HG03565 (cell line): ENCODE data around the gene ZFPM1.
"Not testable (repeated sequence)": the region's sequence is repeated elsewhere in the genome, so short reads cannot be mapped to it uniquely, and the experiment has no call there.

Experiments
- ATAC-seq: cut with Tn5 transposase; IDR thresholded peaks from one replicate; pipeline ENCODE4 v1.9.1; 2021; ENCODE audit warnings: mild to moderate bottlenecking, moderate library complexity; ENCODE audit not compliant: unreplicated experiment

Gene ZFPM1

DNA sequence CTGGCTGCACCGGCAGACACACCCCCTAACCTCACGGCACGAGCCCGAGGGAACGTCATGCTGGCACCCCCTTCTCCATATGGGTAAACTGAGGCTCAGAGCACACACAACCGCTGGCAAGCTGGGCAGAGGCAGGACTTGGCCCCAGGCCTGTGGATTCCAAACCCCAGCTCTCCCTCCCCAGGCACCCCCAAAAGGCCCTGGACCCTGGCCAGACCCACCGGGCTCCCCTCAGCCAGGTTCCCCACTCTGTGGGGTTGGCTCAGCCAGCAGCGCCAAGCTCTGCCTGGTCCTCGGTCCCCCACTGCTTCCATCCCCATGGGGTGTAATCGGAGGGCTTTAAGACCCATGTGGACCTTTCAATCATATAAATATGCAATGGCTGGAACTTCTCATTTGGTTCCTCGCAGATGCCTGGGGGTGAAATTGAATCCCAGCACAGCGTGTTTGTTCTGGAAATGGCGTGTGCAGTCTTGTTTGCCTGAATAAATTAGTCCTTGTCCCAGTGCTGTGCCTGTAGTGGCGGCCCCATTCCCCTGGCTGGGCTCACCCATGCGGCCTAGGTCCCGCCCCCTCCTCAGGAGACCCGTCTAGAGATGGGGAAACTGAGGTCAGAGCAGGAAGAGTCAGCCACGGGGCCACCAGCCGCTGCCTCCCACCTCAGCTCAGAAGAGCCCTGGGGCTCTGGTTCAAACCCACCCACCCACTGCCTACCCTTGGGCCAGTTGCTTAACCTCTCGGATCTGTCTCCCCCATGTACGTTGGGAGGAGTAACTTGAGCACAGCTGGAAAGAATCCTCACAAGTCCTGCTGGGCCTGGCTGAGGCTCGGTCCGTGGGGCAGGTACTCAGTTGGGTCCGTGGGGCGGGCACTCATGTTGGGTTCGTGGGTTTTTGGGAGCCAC lies 57.3 kb downstream of the ZFPM1 start:
- ATAC-seq = no peak

DNA sequence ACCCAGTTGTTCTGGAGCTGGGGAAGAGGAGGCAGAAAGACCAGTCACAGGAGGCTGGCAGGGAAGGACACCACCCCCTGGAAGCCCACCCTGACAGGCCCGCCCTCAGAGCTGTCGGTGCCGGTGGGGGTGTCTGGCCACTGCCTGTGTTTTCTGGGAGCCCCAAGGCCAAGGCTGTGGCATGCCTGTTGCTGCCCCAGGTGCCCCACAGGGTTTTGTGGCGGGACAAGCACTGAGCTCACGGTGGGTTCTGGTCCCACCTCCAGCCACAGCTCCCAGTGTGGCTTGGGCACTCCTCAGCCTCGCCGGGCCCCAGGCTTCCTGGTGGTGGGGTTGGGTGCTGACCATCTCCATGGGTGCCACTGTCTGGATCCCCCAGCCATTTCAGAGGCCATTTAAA lies 58.0 kb downstream of the ZFPM1 start:
- ATAC-seq = no peak

DNA sequence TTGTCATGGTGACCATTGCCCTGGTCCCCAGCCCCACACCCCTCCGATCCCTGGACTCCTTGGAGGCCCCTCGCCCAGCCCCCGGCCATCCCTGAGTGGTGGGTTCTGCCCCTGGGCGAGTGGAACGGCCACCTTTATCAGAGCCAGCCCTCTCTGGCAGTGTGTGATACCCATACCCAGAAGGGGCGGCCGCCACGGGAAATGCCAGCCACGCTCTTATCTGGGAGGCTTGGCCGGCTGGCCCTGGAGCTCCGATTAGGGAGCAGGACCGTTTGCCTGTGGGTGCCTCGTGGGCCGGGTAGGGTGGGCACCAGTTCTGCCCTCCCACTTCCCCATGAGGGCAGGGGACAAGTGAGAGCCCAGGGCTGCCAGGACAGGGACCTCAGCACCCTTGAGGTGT lies 58.8 kb downstream of the ZFPM1 start:
- ATAC-seq = no peak

DNA sequence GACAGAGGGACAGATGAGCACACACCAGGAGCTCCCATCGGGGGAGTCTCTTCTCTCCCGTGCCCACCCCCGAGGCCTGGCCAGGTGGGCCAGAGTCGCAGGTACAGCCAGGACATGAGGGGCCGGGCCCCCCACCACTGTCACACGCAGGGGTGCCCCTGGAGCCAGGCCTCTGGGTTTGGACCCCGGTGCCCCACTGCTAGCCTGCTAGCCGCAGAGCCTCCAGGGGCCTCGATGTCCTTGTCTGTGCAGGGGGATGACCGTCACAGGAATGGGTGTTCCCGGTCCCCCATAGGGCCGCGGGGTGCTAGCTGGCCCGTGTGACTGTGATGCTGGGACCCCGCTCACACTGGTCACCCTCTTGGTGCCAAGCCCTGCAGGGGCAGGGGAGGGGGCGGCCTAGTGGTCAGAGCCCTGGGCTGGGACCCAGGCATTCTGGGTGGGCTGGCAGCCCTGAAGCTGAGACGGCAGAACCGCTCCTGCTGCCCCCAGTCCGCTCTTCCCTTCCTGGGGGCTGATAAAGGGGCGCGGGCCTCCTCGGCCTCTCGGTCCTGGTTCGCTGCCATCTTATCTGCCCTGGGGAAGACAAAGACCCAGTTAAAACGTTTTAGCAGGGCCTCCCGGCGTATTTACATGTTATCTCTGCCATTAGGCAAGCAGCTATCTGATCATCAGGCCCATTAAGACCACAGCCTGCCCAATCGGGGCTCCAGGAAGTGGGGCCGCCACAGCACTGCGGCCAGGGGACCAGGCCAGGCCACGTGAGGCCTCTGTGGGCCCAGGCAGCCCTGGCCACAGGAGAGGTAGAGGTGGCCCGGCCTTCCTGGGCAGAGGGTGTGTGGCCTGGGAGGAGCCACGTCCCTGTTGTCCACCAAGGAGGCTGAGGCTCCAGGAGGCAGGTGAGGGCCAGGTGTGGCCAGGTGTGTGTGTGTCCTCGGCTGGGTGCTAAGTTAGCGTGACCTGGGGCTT lies 59.9 kb downstream of the ZFPM1 start:
- no peak for ATAC-seq

DNA sequence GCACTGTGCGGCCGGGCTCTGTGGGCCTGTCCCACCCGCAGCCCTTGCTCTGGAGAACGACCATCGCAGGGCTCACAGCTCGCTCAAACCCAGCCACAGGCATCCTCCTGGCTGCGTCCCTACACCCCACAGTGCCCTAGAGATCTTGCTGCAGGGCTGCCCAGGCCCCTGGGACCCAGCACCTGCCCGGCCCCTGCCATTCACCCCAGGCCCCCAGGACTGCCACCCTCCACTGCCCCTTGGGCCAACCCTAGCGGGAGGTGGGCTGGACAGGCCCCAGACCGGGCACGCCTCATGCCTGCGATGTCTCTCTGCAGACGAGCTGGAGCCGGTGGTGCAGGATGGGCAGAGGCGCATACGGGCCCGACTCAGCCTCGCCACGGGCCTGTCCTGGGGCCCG lies 61.0 kb downstream of the ZFPM1 start:
- no peak for ATAC-seq

- ATAC-seq = no peak
These were observed 61.6 kb downstream of the ZFPM1 start for GRCh38 chr16:88514526-88515232.

GRCh38 chr16:88515371-88515770 lies 62.3 kb downstream of the ZFPM1 start:
- no peak for ATAC-seq

DNA sequence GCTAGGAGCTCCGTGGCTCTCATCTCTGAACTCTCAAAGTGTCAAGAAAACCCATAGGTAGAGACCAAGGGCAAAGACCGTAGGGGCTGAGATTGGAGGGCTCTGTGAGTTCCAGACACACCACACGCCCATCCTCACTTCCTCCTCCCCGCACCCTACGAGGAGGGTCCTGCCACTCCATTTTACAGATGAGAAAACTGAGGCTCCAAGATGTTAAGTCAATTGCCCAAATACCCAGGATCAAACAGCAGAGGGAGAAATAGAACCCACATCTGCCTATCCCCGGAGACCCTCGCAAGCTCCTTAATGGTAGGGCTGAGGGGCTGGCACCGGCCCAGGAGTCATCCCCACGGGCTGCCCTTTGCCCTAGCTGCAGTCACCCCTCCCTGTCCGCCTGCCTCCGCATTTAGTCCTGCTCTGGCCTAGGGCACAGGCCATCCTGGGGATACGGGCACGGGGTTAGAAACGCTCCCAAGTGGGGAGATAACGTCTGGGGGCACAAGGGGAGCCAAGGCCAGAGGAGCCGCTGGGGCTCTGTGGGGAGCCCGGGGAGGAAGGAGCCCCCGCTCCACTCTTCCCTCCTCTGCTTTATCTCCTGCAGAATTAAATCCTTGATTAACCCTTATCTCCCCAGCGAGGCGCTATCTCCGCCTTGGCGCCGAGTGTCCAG lies 63.0 kb downstream of the ZFPM1 start:
- no peak for ATAC-seq

- no peak for ATAC-seq
These were observed 63.6 kb downstream of the ZFPM1 start for GRCh38 chr16:88516601-88517061.

DNA sequence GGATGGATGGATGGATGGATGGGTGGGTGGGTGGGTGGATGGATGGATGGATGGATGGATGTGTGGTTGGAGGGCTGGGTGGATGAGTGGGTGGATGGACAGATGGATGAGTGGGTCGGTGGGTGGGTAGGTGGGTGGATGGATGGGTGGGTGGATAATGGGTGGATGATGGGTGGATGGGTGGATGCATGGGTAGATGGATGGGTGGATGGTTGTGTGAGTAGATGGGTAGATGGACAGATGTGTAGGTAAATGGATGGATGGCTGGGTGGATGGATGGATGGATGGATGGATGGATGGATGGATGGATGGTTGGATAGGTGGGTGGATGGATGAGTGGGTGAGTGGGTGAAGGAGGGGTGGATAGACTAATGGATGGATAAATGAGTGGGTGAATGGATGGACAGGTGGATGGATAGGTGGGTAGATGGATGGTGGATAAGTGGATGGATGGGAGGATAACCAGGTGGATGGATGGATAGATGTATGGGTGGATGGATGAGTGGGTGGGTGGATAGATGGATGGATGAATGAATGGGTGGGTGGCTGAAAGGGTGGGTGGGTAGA lies 64.2 kb downstream of the ZFPM1 start:
- ATAC-seq = not testable (repeated sequence)

- ATAC-seq = not testable (repeated sequence)
These were observed 65.5 kb downstream of the ZFPM1 start for GRCh38 chr16:88518411-88519111.

DNA sequence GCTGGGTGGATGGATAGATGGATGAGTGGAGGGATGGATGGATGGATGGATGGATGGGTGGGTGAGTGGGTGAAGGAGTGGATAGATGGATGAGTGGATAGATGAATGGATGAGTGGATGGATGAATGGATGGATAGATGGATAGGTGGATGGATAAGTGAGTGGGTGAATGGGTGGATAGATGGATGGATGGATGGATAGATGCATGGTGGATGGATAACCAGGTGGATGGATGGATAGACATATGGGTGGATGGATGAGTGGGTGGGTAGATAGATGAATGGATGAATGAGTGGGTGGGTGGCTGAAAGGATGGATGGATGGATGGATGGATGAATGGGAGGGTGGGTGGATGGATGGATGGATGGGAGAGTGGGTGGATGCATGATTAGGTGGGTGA lies 66.2 kb downstream of the ZFPM1 start:
- no peak for ATAC-seq

- ATAC-seq = no peak
These were observed 67.0 kb downstream of the ZFPM1 start for GRCh38 chr16:88519938-88520653.

- ATAC-seq = no peak
These were observed 68.6 kb downstream of the ZFPM1 start for GRCh38 chr16:88521674-88522073.

- no peak for ATAC-seq
These were observed 69.3 kb downstream of the ZFPM1 start for GRCh38 chr16:88522276-88522949.

DNA sequence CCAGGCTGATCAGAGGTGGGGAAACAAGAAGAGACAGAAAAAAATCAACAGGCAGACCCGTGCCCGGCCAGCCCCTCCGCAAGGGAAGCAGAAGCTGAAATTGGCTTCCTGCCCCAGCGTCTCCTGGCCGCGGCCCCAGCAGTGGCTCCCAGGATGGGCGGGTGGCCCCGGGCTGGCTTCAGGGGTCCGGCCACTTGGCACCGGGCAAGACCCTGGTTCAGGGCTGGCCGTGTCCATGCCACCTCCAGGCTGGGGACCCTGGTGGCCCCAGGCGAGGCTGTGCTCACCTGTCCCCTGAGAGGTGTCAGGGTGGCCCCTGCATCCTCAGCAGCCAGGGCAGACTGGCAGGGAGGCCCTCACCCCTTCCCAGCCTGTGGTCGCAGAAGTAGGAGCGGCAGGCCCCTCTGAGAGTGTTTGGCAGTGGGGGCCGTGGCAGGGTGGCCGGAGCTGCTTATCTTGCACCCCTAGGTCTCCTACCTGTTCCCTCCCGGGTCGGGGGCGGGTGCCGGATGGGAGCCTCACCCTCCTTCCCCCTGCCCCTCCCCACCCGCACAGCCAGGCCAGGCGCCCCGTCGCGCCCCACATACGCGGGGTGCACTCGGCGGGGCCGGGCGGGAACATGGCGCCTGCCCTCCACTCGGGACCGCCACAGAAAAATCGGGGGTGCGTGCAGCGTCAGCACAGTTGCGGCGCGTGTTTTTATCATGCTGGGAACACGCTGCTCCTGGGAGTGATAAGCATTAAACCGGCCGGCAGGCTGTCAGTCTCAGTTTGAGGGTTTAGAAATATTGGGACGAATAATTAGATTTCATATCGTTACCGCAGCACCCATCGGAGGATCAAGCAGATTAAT lies 70.5 kb downstream of the ZFPM1 start:
- ATAC-seq = no peak

DNA sequence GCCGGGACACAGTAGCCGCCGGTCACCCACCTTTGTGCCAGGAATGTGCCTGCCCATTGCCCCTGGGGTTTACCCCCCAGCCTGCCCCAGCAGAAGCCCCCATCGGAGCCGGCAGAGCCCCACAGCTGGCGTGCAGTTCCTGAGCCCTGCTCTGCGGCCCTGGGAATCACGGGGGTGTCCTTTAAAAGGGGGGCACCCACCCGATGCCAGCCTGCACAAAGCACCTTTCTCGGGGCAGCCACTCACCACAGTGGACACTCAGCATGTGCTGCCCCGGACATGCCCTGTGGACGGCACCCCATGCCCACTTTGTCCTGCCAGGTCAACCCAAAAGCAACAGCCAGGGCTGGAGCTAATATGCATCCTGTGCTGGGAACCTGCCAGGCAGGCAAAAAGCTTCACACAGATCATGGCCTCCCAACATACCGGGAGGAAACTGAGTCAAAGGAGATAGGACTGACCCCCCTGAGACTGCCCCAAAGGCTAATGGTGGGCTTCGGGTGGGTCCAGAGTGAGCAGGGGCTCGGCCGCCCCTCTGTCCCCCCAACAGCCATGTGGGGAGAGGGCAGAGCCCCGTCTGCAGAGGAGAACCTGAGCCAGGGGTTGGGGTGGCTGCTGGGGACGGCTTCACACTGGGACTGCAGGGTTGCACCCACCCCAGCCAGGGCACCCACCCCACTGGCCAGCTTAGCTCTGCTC lies 71.3 kb downstream of the ZFPM1 start:
- ATAC-seq = no peak
